H9 (cell line): ENCODE results near the gene SMO. TPM values are rescaled to one million over a fixed set of nuclear protein-coding genes. Genes with fewer than 3 reads are reported as not detected.
A peak's percentile ranks its signal among the peaks of the same experiment; 100 is the strongest.

Experiments
- DNase-seq: peaks from one replicate; pipeline ENCODE4 v3.0.0-alpha.2; 2017
- H2AFZ ChIP-seq: one replicate; pipeline ENCODE4 v1.6.1; 2013; ENCODE audit warnings: mild to moderate bottlenecking, low read length, control low read depth, moderate library complexity
- H2AK5ac ChIP-seq: 2 replicates; pipeline ENCODE4 v1.6.1; 2013; ENCODE audit warnings: low read length, control low read depth, mixed read lengths; ENCODE audit not compliant: insufficient read length
- H2BK120ac ChIP-seq: one replicate; pipeline ENCODE4 v1.6.1; 2013; ENCODE audit warnings: low read depth, mild to moderate bottlenecking, low read length, control low read depth, inconsistent platforms; ENCODE audit not compliant: poor library complexity, severe bottlenecking
- H2BK12ac ChIP-seq: 2 replicates; pipeline ENCODE4 v1.6.1; 2013; ENCODE audit warnings: low read length, control low read depth, mixed read lengths, low read depth; ENCODE audit not compliant: insufficient read length
- H2BK15ac ChIP-seq: 2 replicates; pipeline ENCODE4 v1.6.1; 2013; ENCODE audit warnings: low read depth, low read length, control low read depth
- H2BK20ac ChIP-seq: one replicate; pipeline ENCODE4 v1.6.1; 2013; ENCODE audit warnings: low read depth, mild to moderate bottlenecking, low read length, control low read depth, inconsistent platforms; ENCODE audit not compliant: poor library complexity, severe bottlenecking
- H2BK5ac ChIP-seq: 2 replicates; pipeline ENCODE4 v1.6.1; 2013; ENCODE audit warnings: low read length, control low read depth, mixed read lengths; ENCODE audit not compliant: insufficient read length
- H3K14ac ChIP-seq: 2 replicates; pipeline ENCODE4 v1.6.1; 2013; ENCODE audit warnings: low read length, control low read depth; ENCODE audit not compliant: insufficient read depth
- H3K18ac ChIP-seq: 2 replicates; pipeline ENCODE4 v1.6.1; 2013; ENCODE audit warnings: low read depth, mild to moderate bottlenecking, mixed read lengths, low read length, control low read depth; ENCODE audit not compliant: insufficient read length
- H3K23ac ChIP-seq: 2 replicates; pipeline ENCODE4 v1.6.1; 2013; ENCODE audit warnings: low read length, control low read depth, mixed read lengths, low read depth; ENCODE audit not compliant: insufficient read length
- H3K23me2 ChIP-seq: 2 replicates; pipeline ENCODE4 v1.6.1; 2013; ENCODE audit warnings: low read depth, mild to moderate bottlenecking, mixed read lengths, low read length, control low read depth; ENCODE audit not compliant: insufficient read length, poor library complexity, severe bottlenecking
- H3K27ac ChIP-seq: 2 replicates; pipeline ENCODE4 v1.5.1; 2013; ENCODE audit warnings: low read length, control low read depth, mixed read lengths, low read depth; ENCODE audit not compliant: insufficient read length
- H3K27me3 ChIP-seq: 2 replicates; pipeline ENCODE4 v1.6.1; 2013; ENCODE audit warnings: low read length, control low read depth, inconsistent platforms; ENCODE audit not compliant: insufficient read depth
- H3K4ac ChIP-seq: 2 replicates; pipeline ENCODE4 v1.6.1; 2013; ENCODE audit warnings: low read depth, mild to moderate bottlenecking, control low read depth, inconsistent platforms, low read length, moderate library complexity
- H3K4me1 ChIP-seq: 2 replicates; pipeline ENCODE4 v1.6.1; 2013; ENCODE audit warnings: low read length, control low read depth, inconsistent platforms; ENCODE audit not compliant: insufficient read depth
- H3K4me2 ChIP-seq: 2 replicates; pipeline ENCODE4 v1.6.1; 2013; ENCODE audit warnings: low read length, control low read depth, mixed read lengths; ENCODE audit not compliant: insufficient read length, insufficient read depth
- H3K56ac ChIP-seq: 2 replicates; pipeline ENCODE4 v1.6.1; 2013; ENCODE audit warnings: low read depth, mild to moderate bottlenecking, mixed read lengths, low read length, control low read depth; ENCODE audit not compliant: insufficient read length
- H3K79me1 ChIP-seq: 2 replicates; pipeline ENCODE4 v1.6.1; 2013; ENCODE audit warnings: low read depth, mild to moderate bottlenecking, moderate library complexity, low read length, control low read depth, inconsistent platforms; ENCODE audit not compliant: insufficient read depth, poor library complexity, severe bottlenecking
- H3K79me2 ChIP-seq: 2 replicates; pipeline ENCODE4 v1.6.1; 2013; ENCODE audit warnings: low read length, control low read depth, inconsistent platforms; ENCODE audit not compliant: insufficient read depth
- H3K9ac ChIP-seq: 2 replicates; pipeline ENCODE4 v1.6.1; 2013; ENCODE audit warnings: low read length, control low read depth, mixed read lengths; ENCODE audit not compliant: insufficient read length; ENCODE audit errors: extremely low read depth
- H3K9me3 ChIP-seq: one replicate; pipeline ENCODE4 v1.6.1; 2013; ENCODE audit warnings: low read depth, low read length, inconsistent platforms; ENCODE audit not compliant: control insufficient read depth
- H3T11ph ChIP-seq: one replicate; pipeline ENCODE4 v1.6.1; 2013; ENCODE audit warnings: mild to moderate bottlenecking, low read length, control low read depth, inconsistent platforms
- H4K20me1 ChIP-seq: one replicate; pipeline ENCODE4 v1.6.1; 2013; ENCODE audit not compliant: control insufficient read depth, insufficient read length, insufficient read depth
- H4K5ac ChIP-seq: 2 replicates; pipeline ENCODE4 v1.6.1; 2013; ENCODE audit warnings: low read depth, mild to moderate bottlenecking, mixed read lengths, low read length, control low read depth; ENCODE audit not compliant: insufficient read length
- H4K8ac ChIP-seq: replicated peaks from 2 replicates; pipeline ENCODE4 v1.6.1; 2013; ENCODE audit warnings: low read length, control low read depth, mixed read lengths, low read depth; ENCODE audit not compliant: insufficient read length
- H4K91ac ChIP-seq: 2 replicates; pipeline ENCODE4 v1.6.1; 2013; ENCODE audit warnings: low read depth, mild to moderate bottlenecking, moderate library complexity, mixed read lengths, low read length, control low read depth; ENCODE audit not compliant: insufficient read length
- H3K27ac Mint-ChIP-seq, 3 experiments: 2 replicates in 2 of 3; 3 replicates in 1 of 3; pipeline ENCODE4 v1.8.0; 2020 to 2021; ENCODE audit warnings: mixed read lengths in 3 of 3, mild to moderate bottlenecking in 1 of 3, moderate library complexity in 1 of 3
- H3K27me3 Mint-ChIP-seq: 2 replicates; pipeline ENCODE4 v1.8.0; 2021; ENCODE audit warnings: low read depth, mild to moderate bottlenecking, moderate library complexity, mixed read lengths
- H3K36me3 Mint-ChIP-seq, 3 experiments: 2 replicates in 2 of 3; 3 replicates in 1 of 3; pipeline ENCODE4 v1.8.0; 2020 to 2021; ENCODE audit warnings: low read depth in 3 of 3, mixed read lengths in 3 of 3; ENCODE audit not compliant: insufficient read depth in 1 of 3
- H3K4me1 Mint-ChIP-seq, 2 experiments: 2 replicates each; pipeline ENCODE4 v1.8.0; 2020; ENCODE audit warnings: mixed read lengths in 2 of 2
- H3K4me3 Mint-ChIP-seq, 2 experiments: 2 replicates in 1 of 2; 3 replicates in 1 of 2; pipeline ENCODE4 v1.8.0; 2020 to 2021; ENCODE audit warnings: mild to moderate bottlenecking in 2 of 2, mixed read lengths in 2 of 2, moderate library complexity in 1 of 2
- H3K9me3 Mint-ChIP-seq, 2 experiments: 2 replicates in 1 of 2; 3 replicates in 1 of 2; pipeline ENCODE4 v1.8.0; 2020; ENCODE audit warnings: mild to moderate bottlenecking in 2 of 2, mixed read lengths in 2 of 2, moderate library complexity in 1 of 2
- WGBS: extraction: QIAGEN DNeasy Blood & Tissue Kit; methylation state at CpG from one replicate; pipeline ENCODE4 v1.1.7; 2013; ENCODE audit warnings: missing lambda C conversion rate, low lambda C conversion rate, mixed read lengths; ENCODE audit not compliant: insufficient read length; ENCODE audit errors: extremely low coverage; 5-methylcytosine and 5-hydroxymethylcytosine counted together
- total RNA-seq: library from RNA; stranded (reverse); gene quantifications from 2 replicates; pipeline ENCODE4 v1.2.1, GENCODE V29; 2021
- TF ChIP-seq, protein P1 (sequence below): fragments of 200-600 bp; sonication (generic); conservative IDR thresholded peaks from 3 replicates; pipeline ENCODE4 v1.8.0; 2021; ENCODE audit warnings: antibody characterized with exemption, mild to moderate bottlenecking

The SMO gene
- total RNA-seq, 1 experiment from 2014 or later: 66.8 TPM

DNA sequence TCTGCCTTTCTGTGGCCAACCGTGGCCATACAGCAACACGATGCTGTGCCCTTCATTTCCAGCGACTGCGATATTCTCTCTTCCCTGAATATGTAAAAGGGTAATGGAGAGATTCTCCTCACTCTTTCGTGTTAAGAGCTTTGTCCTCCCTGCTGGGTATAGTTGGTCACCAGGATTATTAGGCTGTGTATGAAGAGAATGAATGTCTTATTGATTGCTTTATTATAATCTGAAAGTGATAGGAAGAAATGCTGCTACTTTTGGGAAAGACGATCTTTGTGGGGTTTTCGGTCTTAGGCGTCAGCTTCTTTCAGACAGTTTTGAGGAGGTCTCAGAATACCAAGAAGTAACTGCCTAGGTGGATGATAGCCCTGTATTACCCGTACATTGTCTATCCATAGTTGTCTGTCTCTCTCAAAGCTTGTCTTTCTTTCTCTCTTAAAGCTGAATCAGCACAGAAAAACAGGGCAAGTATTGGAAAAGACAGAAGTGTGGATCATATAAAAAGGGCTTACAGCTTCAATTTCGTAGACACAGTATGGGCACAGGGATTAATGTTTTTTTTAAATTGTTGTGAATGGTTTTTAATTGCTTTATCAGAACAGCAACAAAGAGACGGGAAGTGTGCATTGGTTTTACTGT lies 37.6 kb downstream of the SMO start:
- H3K4me2 ChIP-seq: peak overlapping the region; percentile 96
- H3K4me3 Mint-ChIP-seq: peak overlapping the region; percentile 79 to 93
- TF ChIP-seq, protein P1, sequence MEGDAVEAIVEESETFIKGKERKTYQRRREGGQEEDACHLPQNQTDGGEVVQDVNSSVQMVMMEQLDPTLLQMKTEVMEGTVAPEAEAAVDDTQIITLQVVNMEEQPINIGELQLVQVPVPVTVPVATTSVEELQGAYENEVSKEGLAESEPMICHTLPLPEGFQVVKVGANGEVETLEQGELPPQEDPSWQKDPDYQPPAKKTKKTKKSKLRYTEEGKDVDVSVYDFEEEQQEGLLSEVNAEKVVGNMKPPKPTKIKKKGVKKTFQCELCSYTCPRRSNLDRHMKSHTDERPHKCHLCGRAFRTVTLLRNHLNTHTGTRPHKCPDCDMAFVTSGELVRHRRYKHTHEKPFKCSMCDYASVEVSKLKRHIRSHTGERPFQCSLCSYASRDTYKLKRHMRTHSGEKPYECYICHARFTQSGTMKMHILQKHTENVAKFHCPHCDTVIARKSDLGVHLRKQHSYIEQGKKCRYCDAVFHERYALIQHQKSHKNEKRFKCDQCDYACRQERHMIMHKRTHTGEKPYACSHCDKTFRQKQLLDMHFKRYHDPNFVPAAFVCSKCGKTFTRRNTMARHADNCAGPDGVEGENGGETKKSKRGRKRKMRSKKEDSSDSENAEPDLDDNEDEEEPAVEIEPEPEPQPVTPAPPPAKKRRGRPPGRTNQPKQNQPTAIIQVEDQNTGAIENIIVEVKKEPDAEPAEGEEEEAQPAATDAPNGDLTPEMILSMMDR: no peak
- no CpG with 5 or more reads among the region's 11 CpGs for WGBS
- no peak overlapping the region for H4K91ac ChIP-seq
- peaks cover 4% of the 10 kb centered on the region for H3K79me2 ChIP-seq
- no peak overlapping the region for H2BK12ac ChIP-seq
- H3K27ac ChIP-seq: no peak overlapping the region
- H3K27ac Mint-ChIP-seq: no peak overlapping the region
- H2BK5ac ChIP-seq: no peak overlapping the region
- H3K23me2 ChIP-seq: peaks cover 2% of the 10 kb centered on the region
- no peak overlapping the region for H2BK120ac ChIP-seq
- H3K23ac ChIP-seq: no peak overlapping the region
- H3K4me1 ChIP-seq: peaks cover 5% of the 10 kb centered on the region; the same call in 1 of the 2 replicates
- H2BK20ac ChIP-seq: no peak overlapping the region
- H3K4ac ChIP-seq: no peak overlapping the region
- H3K79me1 ChIP-seq: no peaks in the 10 kb centered on the region
- H3K4me1 Mint-ChIP-seq: peaks cover 23 to 25% of the 10 kb centered on the region in 2 experiments
- peak overlapping the region; percentile 27 for H3K9ac ChIP-seq
- H3K18ac ChIP-seq: no peak overlapping the region
- no peaks in the 10 kb centered on the region for H4K20me1 ChIP-seq
- no peak overlapping the region for H4K5ac ChIP-seq
- no peaks in the 10 kb centered on the region for H3K9me3 ChIP-seq
- no peak overlapping the region for H2AK5ac ChIP-seq
- no peak overlapping the region for H2AFZ ChIP-seq
- H3K27me3 ChIP-seq: no peaks in the 10 kb centered on the region
- H3K9me3 Mint-ChIP-seq: peaks cover 0 to 2% of the 10 kb centered on the region in 2 experiments; a peak in 1 of 5 replicates
- H3K56ac ChIP-seq: no peak overlapping the region
- H3T11ph ChIP-seq: no peak overlapping the region
- no peaks in the 10 kb centered on the region for H3K36me3 Mint-ChIP-seq
- DNase-seq: no peak
- no peak overlapping the region for H3K14ac ChIP-seq
- no peak overlapping the region for H4K8ac ChIP-seq
- H3K27me3 Mint-ChIP-seq: no peaks in the 10 kb centered on the region; the same call in 1 of the 2 replicates
- no peak overlapping the region for H2BK15ac ChIP-seq
